Lung (tissue), 12 donors: Measurements from ENCODE around the gene TAF10. TPM values are rescaled to one million over a fixed set of nuclear protein-coding genes. Genes with fewer than 3 reads are reported as not detected.

Experiments
- ATAC-seq: fragments of 200-7000 bp; cut with Tn5 transposase; one replicate; pipeline ENCODE4 v1.9.1; 2020; ENCODE audit warnings: moderate number of reproducible peaks; ENCODE audit not compliant: insufficient read depth, low FRiP score
- DNase-seq, 3 donors: peaks; one replicate each; pipeline ENCODE4 v3.0.0-alpha.2; 2013 to 2017
- H3K27ac ChIP-seq, 2 donors: one replicate each; pipeline ENCODE4 v1.5.1; 2013; ENCODE audit warnings: mild to moderate bottlenecking in 2 of 2, moderate library complexity in 2 of 2, control low read depth in 1 of 2, inconsistent platforms in 1 of 2, low read depth in 1 of 2, low read length in 1 of 2
- H3K27me3 ChIP-seq, 3 donors: one replicate each; pipeline ENCODE4 v1.5.1; 2013; ENCODE audit warnings: low read length in 2 of 3; ENCODE audit not compliant: control insufficient read depth in 3 of 3, insufficient read depth in 3 of 3
- H3K36me3 ChIP-seq, 4 donors: one replicate each; pipeline ENCODE4 v1.5.1; 2013; ENCODE audit warnings: low read length in 4 of 4, mild to moderate bottlenecking in 1 of 4, moderate library complexity in 1 of 4; ENCODE audit not compliant: control insufficient read depth in 4 of 4, insufficient read depth in 4 of 4
- H3K4me1 ChIP-seq, 5 donors: one replicate each; pipeline ENCODE4 v1.5.1; 2013; ENCODE audit warnings: low read length in 5 of 5, mild to moderate bottlenecking in 2 of 5, moderate library complexity in 1 of 5; ENCODE audit not compliant: control insufficient read depth in 5 of 5, insufficient read depth in 5 of 5
- H3K4me3 ChIP-seq: one replicate; pipeline ENCODE4 v1.5.1; 2013; ENCODE audit warnings: mild to moderate bottlenecking, control low read depth, moderate library complexity
- H3K9ac ChIP-seq, 2 donors: one replicate each; pipeline ENCODE4 v1.5.1; 2013; ENCODE audit warnings: low read length in 2 of 2, control low read depth in 1 of 2; ENCODE audit not compliant: insufficient read depth in 1 of 2
- H3K9me3 ChIP-seq, 4 donors: one replicate each; pipeline ENCODE4 v1.5.1; 2013; ENCODE audit warnings: low read length in 3 of 4, mild to moderate bottlenecking in 1 of 4, moderate library complexity in 1 of 4; ENCODE audit not compliant: control insufficient read depth in 4 of 4, insufficient read depth in 3 of 4
- CTCF ChIP-seq: IDR thresholded peaks from 2 replicates; pipeline ENCODE4 v1.5.1; 2012; ENCODE audit warnings: mild to moderate bottlenecking; ENCODE audit errors: control extremely low read depth, extremely low read depth
- WGBS, 2 donors: extraction: QIAGEN DNeasy Blood & Tissue Kit; methylation state at CpG; one replicate each; pipeline ENCODE4 v1.1.7; 2013; 5-methylcytosine and 5-hydroxymethylcytosine counted together
- polyA plus RNA-seq, 2 donors: library from polyadenylated mRNA; stranded (reverse); fragments of 200-250 nt; gene quantifications; one replicate each; pipeline ENCODE4 v1.2.1, GENCODE V29; 2013
- total RNA-seq, 2 donors: library from RNA; depleted of rRNA in 1 of 2; stranded (reverse); fragments of >200 nt in 1 of 2; gene quantifications; one replicate each; pipeline ENCODE4 v1.2.1, GENCODE V29; 2014 to 2021
- donor health status: control.
- donor health status: control.
- donor health status: Bipolar disorder and iron deficiency.
- donor health status: healthy.
- donor health status: DM: yes; HTN: yes; CAD: no.

TAF10 gene
- total and polyA plus RNA-seq, 4 donors, result 23.9 to 149 (median 117) TPM

GRCh38 chr11:6603287-6604080, 8.5 kb downstream of the TAF10 start, which contains the start of the genes ILK and RRP8:
ILK (plus strand) TSS chr11:6603774; CDS start chr11:6604272, 498 bp downstream.
RRP8 (minus strand) TSS chr11:6603616; CDS start chr11:6603502, 114 bp downstream.
- Histone ChIP-seq H3K9ac (peak within 1 kb of the TSS; percentile 83 to 98), H3K27ac (peak within 1 kb of the TSS; percentile 94 to 97), H3K9me3 (no peaks in the 10 kb centered on the region), H3K4me1 (peaks cover 8 to 50% (median 26%) of the 10 kb centered on the region in 5 donors), H3K36me3 (peaks cover 23 to 34% (median 27%) of the 10 kb centered on the region in 4 donors), H3K4me3 (peak within 1 kb of the TSS; percentile 91), H3K27me3 (no peaks in the 10 kb centered on the region)
- ATAC-seq (peak; percentile 96), DNase-seq (peak; percentile 92 to 96 (median 93))
- TF ChIP-seq CTCF, result no peak
- WGBS, 2 donors, result 0 to 1% methylated on average over 52 to 72 of the region's 72 CpGs

GRCh38 chr11:6602096-6602940, 9.7 kb downstream of the TAF10 start:
- peaks cover 5 to 38% (median 29%) of the 10 kb centered on the region in 5 donors for H3K4me1 ChIP-seq
- TF ChIP-seq CTCF, result no peak
- ATAC-seq, result no peak

DNA sequence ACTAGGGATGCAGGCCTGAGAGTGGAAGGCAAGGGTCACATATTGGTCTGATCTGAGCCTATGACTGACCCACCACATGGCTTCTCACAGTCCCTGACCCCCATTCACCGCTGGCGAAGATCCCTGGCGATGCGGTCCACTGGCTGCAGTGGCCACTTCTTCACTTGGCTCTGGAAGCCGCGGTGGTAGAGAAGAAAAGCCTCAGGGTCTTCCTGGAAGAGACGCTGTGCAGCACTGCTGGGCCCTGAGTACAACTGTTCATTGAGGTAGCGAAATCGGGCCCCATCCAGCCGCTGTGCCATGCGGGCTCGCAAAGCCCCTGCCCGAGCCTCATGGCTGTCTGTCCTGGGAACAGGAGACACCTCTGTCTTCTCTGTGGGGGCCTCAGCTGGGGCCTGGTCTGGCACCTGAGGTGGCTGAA, 11.0 kb downstream of the TAF10 start:
- Histone ChIP-seq H3K4me3 (no peak overlapping the region), H3K4me1 (peaks cover 2 to 35% (median 24%) of the 10 kb centered on the region in 5 donors), H3K27me3 (no peaks in the 10 kb centered on the region), H3K36me3 (peaks cover 23 to 34% (median 27%) of the 10 kb centered on the region in 4 donors), H3K27ac (no peak overlapping the region), H3K9me3 (no peaks in the 10 kb centered on the region), H3K9ac (no peak overlapping the region)
- TF ChIP-seq CTCF, result no peak
- 96 to 98% methylated on average over 13 of the region's 13 CpGs for WGBS, 2 donors
- DNase-seq (no peak), ATAC-seq (no peak)

More at GRCh38 chr11:6602096-6602940, 9.7 kb downstream of the TAF10 start:
- H3K27ac ChIP-seq, result peak overlapping the region; percentile 16 to 97
- DNase-seq, result no peak
- peaks cover 23 to 34% (median 24%) of the 10 kb centered on the region in 4 donors for H3K36me3 ChIP-seq
- H3K4me3 ChIP-seq, result peak overlapping the region; percentile 91
- H3K9ac ChIP-seq, result peak overlapping the region; percentile 47 to 85
- H3K27me3 ChIP-seq, result no peaks in the 10 kb centered on the region
- WGBS, 2 donors, result 54 to 65% methylated on average over 7 of the region's 7 CpGs
- no peaks in the 10 kb centered on the region for H3K9me3 ChIP-seq
